ENCODE measurements around the gene TTBK1.
A peak's percentile ranks its signal among the peaks of the same experiment; 100 is the strongest.

The TTBK1 gene

DNA sequence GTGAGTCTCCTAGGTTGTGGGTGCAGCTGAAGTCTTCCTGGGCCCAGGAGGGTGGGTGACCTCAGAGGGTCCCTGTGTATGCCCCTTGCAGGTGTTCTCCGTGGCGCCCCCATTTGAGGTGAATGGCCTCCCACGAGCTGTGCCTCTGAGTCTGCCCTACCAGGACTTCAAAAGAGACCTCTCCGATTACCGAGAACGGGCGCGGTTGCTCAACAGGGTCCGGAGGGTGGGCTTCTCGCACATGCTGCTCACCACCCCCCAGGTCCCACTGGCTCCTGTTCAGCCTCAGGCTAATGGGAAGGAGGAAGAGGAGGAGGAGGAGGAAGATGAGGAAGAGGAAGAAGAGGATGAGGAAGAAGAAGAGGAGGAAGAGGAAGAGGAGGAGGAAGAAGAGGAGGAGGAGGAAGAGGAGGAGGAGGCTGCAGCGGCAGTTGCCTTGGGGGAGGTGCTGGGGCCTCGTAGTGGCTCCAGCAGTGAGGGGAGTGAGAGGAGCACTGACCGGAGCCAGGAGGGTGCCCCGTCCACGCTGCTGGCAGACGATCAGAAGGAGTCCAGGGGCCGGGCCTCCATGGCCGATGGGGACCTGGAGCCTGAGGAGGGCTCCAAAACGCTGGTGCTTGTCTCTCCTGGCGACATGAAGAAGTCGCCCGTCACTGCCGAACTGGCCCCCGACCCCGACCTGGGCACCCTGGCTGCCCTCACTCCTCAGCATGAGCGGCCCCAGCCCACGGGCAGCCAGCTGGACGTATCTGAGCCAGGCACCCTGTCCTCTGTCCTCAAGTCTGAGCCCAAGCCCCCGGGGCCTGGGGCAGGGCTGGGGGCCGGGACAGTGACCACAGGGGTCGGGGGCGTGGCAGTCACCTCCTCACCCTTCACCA lies 39.6 kb downstream of the TTBK1 start:
- H3K36me3 ChIP-seq (ENCODE audit: control insufficient read depth in 1 of 2, insufficient read depth in 2 of 2, low read length in 2 of 2): no peaks in the 10 kb centered on the region
- no peak overlapping the region for H3K4me2 ChIP-seq (ENCODE audit: low read length)
- H2AK5ac ChIP-seq (ENCODE audit: low read length): no peak overlapping the region
- H2BK12ac ChIP-seq (ENCODE audit: low read length): no peak overlapping the region
- no CpG with 5 or more reads among the region's 32 CpGs for WGBS (ENCODE audit: extremely low coverage, insufficient coverage, insufficient read length)
- no peaks in the 10 kb centered on the region for H3K79me1 ChIP-seq (ENCODE audit: low read length)
- no peak overlapping the region for H2BK5ac ChIP-seq (ENCODE audit: low read depth, low read length, poor library complexity)
- H3K14ac ChIP-seq (ENCODE audit: low read length): no peak overlapping the region
- H2AFZ ChIP-seq (ENCODE audit: insufficient read depth, low read length, poor library complexity): no peak overlapping the region
- no peak overlapping the region for H4K91ac ChIP-seq (ENCODE audit: low read depth, low read length)
- H3K23ac ChIP-seq (ENCODE audit: low read length): no peak overlapping the region
- no peak overlapping the region for H3K9ac ChIP-seq (ENCODE audit: low read length)
- H2BK120ac ChIP-seq (ENCODE audit: insufficient read depth, low read length, poor library complexity): no peak overlapping the region
- peaks cover 0 to 7% of the 10 kb centered on the region in 2 experiments for H3K4me1 ChIP-seq (ENCODE audit: control insufficient read depth in 1 of 2, insufficient read depth in 2 of 2, low read length in 2 of 2)
- H4K8ac ChIP-seq (ENCODE audit: low read depth, low read length): no peak overlapping the region
- H3K27ac ChIP-seq (ENCODE audit: low read depth, low read length): no peak overlapping the region
- H3K27me3 ChIP-seq (ENCODE audit: insufficient read depth, low read length): peaks cover 7% of the 10 kb centered on the region
- no peak overlapping the region for H3K4me3 ChIP-seq (ENCODE audit: low read depth, low read length)
- no peak overlapping the region for H3K18ac ChIP-seq (ENCODE audit: low read length)
- DNase-seq: no peak
- H3K9me3 ChIP-seq (ENCODE audit: insufficient read depth, low read depth, low read length): peaks cover under 1% of the 10 kb centered on the region
- no peak overlapping the region for H4K12ac ChIP-seq (ENCODE audit: low read depth, low read length)
- no peaks in the 10 kb centered on the region for H3K79me2 ChIP-seq (ENCODE audit: control insufficient read depth, insufficient read depth, low read length, poor library complexity)
- H3K4ac ChIP-seq (ENCODE audit: low read depth, low read length): no peak overlapping the region

DNA sequence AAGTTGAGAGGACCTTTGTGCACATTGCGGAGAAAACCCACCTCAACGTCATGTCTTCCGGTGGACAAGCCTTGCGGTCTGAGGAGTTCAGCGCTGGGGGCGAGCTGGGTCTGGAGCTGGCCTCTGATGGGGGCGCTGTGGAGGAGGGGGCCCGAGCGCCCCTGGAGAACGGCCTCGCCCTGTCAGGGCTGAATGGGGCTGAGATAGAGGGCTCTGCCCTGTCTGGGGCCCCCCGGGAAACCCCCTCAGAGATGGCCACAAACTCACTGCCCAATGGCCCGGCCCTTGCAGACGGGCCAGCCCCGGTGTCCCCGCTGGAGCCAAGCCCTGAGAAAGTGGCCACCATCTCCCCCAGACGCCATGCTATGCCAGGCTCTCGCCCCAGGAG lies 40.2 kb downstream of the TTBK1 start:
- no peak for DNase-seq
- H2AK5ac ChIP-seq (ENCODE audit: low read length): no peak overlapping the region
- H3K4ac ChIP-seq (ENCODE audit: low read depth, low read length): no peak overlapping the region
- H2BK120ac ChIP-seq (ENCODE audit: insufficient read depth, low read length, poor library complexity): no peak overlapping the region
- H2BK12ac ChIP-seq (ENCODE audit: low read length): no peak overlapping the region
- H3K14ac ChIP-seq (ENCODE audit: low read length): no peak overlapping the region
- no peak overlapping the region for H3K27ac ChIP-seq (ENCODE audit: low read depth, low read length)
- no peak overlapping the region for H4K8ac ChIP-seq (ENCODE audit: low read depth, low read length)
- WGBS (ENCODE audit: extremely low coverage, insufficient coverage, insufficient read length): no CpG with 5 or more reads among the region's 18 CpGs
- H4K12ac ChIP-seq (ENCODE audit: low read depth, low read length): no peak overlapping the region
- no peak overlapping the region for H4K91ac ChIP-seq (ENCODE audit: low read depth, low read length)
- no peak overlapping the region for H3K9ac ChIP-seq (ENCODE audit: low read length)
- H3K9me3 ChIP-seq (ENCODE audit: insufficient read depth, low read depth, low read length): no peaks in the 10 kb centered on the region
- no peak overlapping the region for H2AFZ ChIP-seq (ENCODE audit: insufficient read depth, low read length, poor library complexity)
- H3K36me3 ChIP-seq (ENCODE audit: control insufficient read depth in 1 of 2, insufficient read depth in 2 of 2, low read length in 2 of 2): no peaks in the 10 kb centered on the region
- no peaks in the 10 kb centered on the region for H3K79me2 ChIP-seq (ENCODE audit: control insufficient read depth, insufficient read depth, low read length, poor library complexity)
- no peak overlapping the region for H3K4me3 ChIP-seq (ENCODE audit: low read depth, low read length)
- no peak overlapping the region for H3K18ac ChIP-seq (ENCODE audit: low read length)
- no peaks in the 10 kb centered on the region for H3K79me1 ChIP-seq (ENCODE audit: low read length)
- H3K23ac ChIP-seq (ENCODE audit: low read length): no peak overlapping the region
- no peak overlapping the region for H3K4me2 ChIP-seq (ENCODE audit: low read length)
- H3K27me3 ChIP-seq (ENCODE audit: insufficient read depth, low read length): peaks cover 7% of the 10 kb centered on the region
- H3K4me1 ChIP-seq (ENCODE audit: control insufficient read depth in 1 of 2, insufficient read depth in 2 of 2, low read length in 2 of 2): peaks cover 0 to 7% of the 10 kb centered on the region in 2 experiments
- H2BK5ac ChIP-seq (ENCODE audit: low read depth, low read length, poor library complexity): no peak overlapping the region

GRCh38 chr6:43283905-43284304 lies 40.6 kb downstream of the TTBK1 start:
- H3K4me2 ChIP-seq (ENCODE audit: low read length): no peak overlapping the region
- no peak overlapping the region for H4K91ac ChIP-seq (ENCODE audit: low read depth, low read length)
- peaks cover 7% of the 10 kb centered on the region for H3K27me3 ChIP-seq (ENCODE audit: insufficient read depth, low read length)
- H3K27ac ChIP-seq (ENCODE audit: low read depth, low read length): no peak overlapping the region
- no peak overlapping the region for H2BK120ac ChIP-seq (ENCODE audit: insufficient read depth, low read length, poor library complexity)
- H3K9ac ChIP-seq (ENCODE audit: low read length): no peak overlapping the region
- no peak overlapping the region for H3K14ac ChIP-seq (ENCODE audit: low read length)
- H3K9me3 ChIP-seq (ENCODE audit: insufficient read depth, low read depth, low read length): no peaks in the 10 kb centered on the region
- no peak overlapping the region for H3K4me3 ChIP-seq (ENCODE audit: low read depth, low read length)
- DNase-seq: peak in 1 of 2 donors; percentile 28
- H3K4ac ChIP-seq (ENCODE audit: low read depth, low read length): no peak overlapping the region
- H4K8ac ChIP-seq (ENCODE audit: low read depth, low read length): no peak overlapping the region
- no peaks in the 10 kb centered on the region for H3K79me1 ChIP-seq (ENCODE audit: low read length)
- peaks cover 0 to 7% of the 10 kb centered on the region in 2 experiments for H3K4me1 ChIP-seq (ENCODE audit: control insufficient read depth in 1 of 2, insufficient read depth in 2 of 2, low read length in 2 of 2)
- no peak overlapping the region for H4K12ac ChIP-seq (ENCODE audit: low read depth, low read length)
- H3K23ac ChIP-seq (ENCODE audit: low read length): no peak overlapping the region
- no peak overlapping the region for H2AFZ ChIP-seq (ENCODE audit: insufficient read depth, low read length, poor library complexity)
- H2BK12ac ChIP-seq (ENCODE audit: low read length): no peak overlapping the region
- WGBS (ENCODE audit: extremely low coverage, insufficient coverage, insufficient read length): no CpG with 5 or more reads among the region's 27 CpGs
- H3K18ac ChIP-seq (ENCODE audit: low read length): no peak overlapping the region
- no peak overlapping the region for H2BK5ac ChIP-seq (ENCODE audit: low read depth, low read length, poor library complexity)
- H3K36me3 ChIP-seq (ENCODE audit: control insufficient read depth in 1 of 2, insufficient read depth in 2 of 2, low read length in 2 of 2): no peaks in the 10 kb centered on the region
- H3K79me2 ChIP-seq (ENCODE audit: control insufficient read depth, insufficient read depth, low read length, poor library complexity): no peaks in the 10 kb centered on the region
- no peak overlapping the region for H2AK5ac ChIP-seq (ENCODE audit: low read length)

GRCh38 chr6:43284991-43285781 lies 41.9 kb downstream of the TTBK1 start:
- Histone ChIP-seq H3K79me2 (ENCODE audit: control insufficient read depth, insufficient read depth, low read length, poor library complexity) (no peaks in the 10 kb centered on the region), H3K18ac (ENCODE audit: low read length) (no peak overlapping the region), H3K36me3 (ENCODE audit: control insufficient read depth in 1 of 2, insufficient read depth in 2 of 2, low read length in 2 of 2) (no peaks in the 10 kb centered on the region), H3K4me3 (ENCODE audit: low read depth, low read length) (no peak overlapping the region), H3K79me1 (ENCODE audit: low read length) (no peaks in the 10 kb centered on the region), H2AFZ (ENCODE audit: insufficient read depth, low read length, poor library complexity) (peak overlapping the region; percentile 8), H2AK5ac (ENCODE audit: low read length) (no peak overlapping the region), H3K9me3 (ENCODE audit: insufficient read depth, low read depth, low read length) (no peaks in the 10 kb centered on the region), H3K9ac (ENCODE audit: low read length) (no peak overlapping the region), H4K91ac (ENCODE audit: low read depth, low read length) (no peak overlapping the region), H3K23ac (ENCODE audit: low read length) (no peak overlapping the region), H3K4me2 (ENCODE audit: low read length) (peak overlapping the region; percentile 56), H3K4ac (ENCODE audit: low read depth, low read length) (no peak overlapping the region), H2BK120ac (ENCODE audit: insufficient read depth, low read length, poor library complexity) (no peak overlapping the region), H3K4me1 (ENCODE audit: control insufficient read depth in 1 of 2, insufficient read depth in 2 of 2, low read length in 2 of 2) (peaks cover 0 to 7% of the 10 kb centered on the region in 2 experiments), H4K12ac (ENCODE audit: low read depth, low read length) (no peak overlapping the region), H3K27me3 (ENCODE audit: insufficient read depth, low read length) (peaks cover 7% of the 10 kb centered on the region), H4K8ac (ENCODE audit: low read depth, low read length) (no peak overlapping the region), H2BK5ac (ENCODE audit: low read depth, low read length, poor library complexity) (no peak overlapping the region), H2BK12ac (ENCODE audit: low read length) (no peak overlapping the region), H3K14ac (ENCODE audit: low read length) (no peak overlapping the region), H3K27ac (ENCODE audit: low read depth, low read length) (no peak overlapping the region)
- no CpG with 5 or more reads among the region's 83 CpGs for WGBS (ENCODE audit: extremely low coverage, insufficient coverage, insufficient read length)
- DNase-seq: no peak

Measured in trophoblast cell (in vitro differentiated cells and primary cell).